H1 (cell line): Measurements from ENCODE around the gene UVRAG. TPM values are rescaled to one million over a fixed set of nuclear protein-coding genes. Genes with fewer than 3 reads are reported as not detected.

ENCODE experiments used
- CHD7 ChIP-seq: fragments of 300-600 bp; sonication (generic); IDR thresholded peaks from 2 replicates; pipeline ENCODE4 v1.7.1; 2012; ENCODE audit warnings: low read length, moderate library complexity, mild to moderate bottlenecking, inconsistent platforms; ENCODE audit not compliant: insufficient replicate concordance
- RBBP5 ChIP-seq: IDR thresholded peaks from 2 replicates; pipeline ENCODE4 v1.7.1; 2012; ENCODE audit warnings: low read depth, mild to moderate bottlenecking, inconsistent platforms, low read length, moderate library complexity, borderline replicate concordance
- polyA plus RNA-seq, 7 experiments: library from polyadenylated mRNA; depleted of rRNA in 3 of 7; stranded (reverse) in 5 of 7; unstranded in 2 of 7; fragments of >200 nt in 5 of 7; fragments of 200-250 nt in 2 of 7; gene quantifications; 1 replicate in 5 of 7; 2 replicates in 1 of 7; 4 replicates in 1 of 7; pipeline versions ENCODE4 v1.2.1 to v1.2.3, GENCODE V29; 2011 to 2013; ENCODE audit warnings: missing spikeins in 2 of 7, mixed read lengths in 2 of 7
- total RNA-seq: library from RNA; stranded (reverse); fragmentation: NEBNext Ultra II Directional; extraction: Animal tissue kit (Norgen Biotek cat#: 25700); gene quantifications from 2 replicates; pipeline ENCODE4 v1.2.1, GENCODE V29; 2021
- TF ChIP-seq, protein P1 (sequence below): IDR thresholded peaks from 2 replicates; pipeline ENCODE4 v1.6.1; 2012; ENCODE audit warnings: low read length, inconsistent platforms

UVRAG gene
- total and polyA plus RNA-seq, 2 of the 8 experiments (the other 6 are each of a cell fraction or from before 2014, with no cell fraction given), result 5.5 to 14.7 TPM

- TF ChIP-seq CHD7 (no peak), RBBP5 (no peak)
- TF ChIP-seq, protein P1, sequence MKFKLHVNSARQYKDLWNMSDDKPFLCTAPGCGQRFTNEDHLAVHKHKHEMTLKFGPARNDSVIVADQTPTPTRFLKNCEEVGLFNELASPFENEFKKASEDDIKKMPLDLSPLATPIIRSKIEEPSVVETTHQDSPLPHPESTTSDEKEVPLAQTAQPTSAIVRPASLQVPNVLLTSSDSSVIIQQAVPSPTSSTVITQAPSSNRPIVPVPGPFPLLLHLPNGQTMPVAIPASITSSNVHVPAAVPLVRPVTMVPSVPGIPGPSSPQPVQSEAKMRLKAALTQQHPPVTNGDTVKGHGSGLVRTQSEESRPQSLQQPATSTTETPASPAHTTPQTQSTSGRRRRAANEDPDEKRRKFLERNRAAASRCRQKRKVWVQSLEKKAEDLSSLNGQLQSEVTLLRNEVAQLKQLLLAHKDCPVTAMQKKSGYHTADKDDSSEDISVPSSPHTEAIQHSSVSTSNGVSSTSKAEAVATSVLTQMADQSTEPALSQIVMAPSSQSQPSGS, result no peak
Observed at GRCh38 chr11:75954039-75954438, 139.0 kb downstream of the UVRAG start (continued).
